ENCODE data around the gene KMT2D.

- no peak for TF ChIP-seq CTCF (IDR thresholded peaks at IDR 0.05)
- no peak for TF ChIP-seq POLR2A (IDR thresholded peaks at IDR 0.05)
Measured at GRCh38 chr12:49092816-49093406, 32.3 kb upstream of the KMT2D start.
